ENCODE data around the gene PSORS1C1. TPM values are rescaled to one million over a fixed set of nuclear protein-coding genes. Genes with fewer than 3 reads are reported as not detected.
"Not testable (repeated sequence)": the region's sequence is repeated elsewhere in the genome, so short reads cannot be mapped to it uniquely, and the experiment has no call there.

PSORS1C1 gene
- total RNA-seq, 4 donors from 2014 or later: not detected

GRCh38 chr6:31187780-31188194, 73.2 kb downstream of the PSORS1C1 start:
- peak overlapping the region in 1 of 4 donors; percentile 88 for H3K27ac ChIP-seq
- no peak for DNase-seq
- in situ Hi-C loops (cut with MboI; ENCODE audit: low sequenced_read_pairs in 4 of 4): loop anchor here in 2 of 4 donors (5.0 kb wide), 1 partner anchor 50 kb away; the partner anchor contains the start of gene PSORS1C2 (in 2 of the 2)
- H3K36me3 ChIP-seq: no peaks in the 10 kb centered on the region
- peaks cover 8 to 16% of the 10 kb centered on the region in 2 donors for H3K4me1 ChIP-seq
- intact Hi-C loops (cut with DNase I; ENCODE audit: low total_unique reads): loop anchor here (2.0 kb wide), 1 partner anchor 29 kb away; the partner anchor contains the start of gene TCF19
- no peak for TF ChIP-seq CTCF (IDR thresholded peaks at IDR 0.05 in 4 of 5, conservative IDR thresholded peaks at IDR 0.05 in 1 of 5)
- TF ChIP-seq POLR2A (IDR thresholded peaks at IDR 0.05): no peak
- no peak overlapping the region for H3K4me3 ChIP-seq
- no peaks in the 10 kb centered on the region for H3K27me3 ChIP-seq
- no peak for ATAC-seq
- H3K9me3 ChIP-seq: no peaks in the 10 kb centered on the region

- H3K27ac ChIP-seq; ATAC-seq; H3K36me3 ChIP-seq; H3K4me3 ChIP-seq; H3K27me3 ChIP-seq; H3K9me3 ChIP-seq; intact Hi-C loops (cut with DNase I; ENCODE audit: low total_unique reads); DNase-seq: not testable (repeated sequence)
- in situ Hi-C loops (cut with MboI; ENCODE audit: low sequenced_read_pairs in 4 of 4): loop anchor here in 2 of 4 donors (5.0 kb wide), 1 partner anchor 52 kb away; the partner anchor contains the start of gene PSORS1C2 (in 2 of the 2)
- peaks cover 8 to 16% of the 10 kb centered on the region in 2 donors for H3K4me1 ChIP-seq
Measured at GRCh38 chr6:31189223-31189622, 74.6 kb downstream of the PSORS1C1 start.

Other genes with a start within 250 kb of the PSORS1C1 start
- gene DDR1, start 230.3 kb upstream of the PSORS1C1 start, total RNA-seq: 10 to 100 TPM; 20.0 to 62.2 (median 59.3) TPM
- 10 to 100 TPM in 1 of 4 donors, 1 to 10 TPM in 3; 5.7 to 20.7 (median 7.5) TPM for gene GTF2H4, start 206.6 kb upstream of the PSORS1C1 start, total RNA-seq
- 10 to 100 TPM; 16.0 to 38.5 (median 19.3) TPM for gene VARS2, start 200.6 kb upstream of the PSORS1C1 start, total RNA-seq
- not detected for gene SFTA2, start 182.6 kb upstream of the PSORS1C1 start, total RNA-seq
- not detected for gene MUCL3, start 173.8 kb upstream of the PSORS1C1 start, total RNA-seq
- not detected for gene MUC21, start 131.1 kb upstream of the PSORS1C1 start, total RNA-seq
- under 1 TPM; 0.05 to 0.36 (median 0.18) TPM for gene MUC22, start 104.3 kb upstream of the PSORS1C1 start, total RNA-seq
- gene C6orf15, start 2.2 kb upstream of the PSORS1C1 start, total RNA-seq: not detected
- gene CDSN, start 5.6 kb downstream of the PSORS1C1 start, total RNA-seq: not detected
- not detected for gene PSORS1C2, start 24.3 kb downstream of the PSORS1C1 start, total RNA-seq
- gene CCHCR1, start 43.0 kb downstream of the PSORS1C1 start, total RNA-seq: 10 to 100 TPM in 1 of 4 donors, 1 to 10 TPM in 3; 4.9 to 34.3 (median 7.7) TPM
- 1 to 10 TPM; 1.5 to 5.1 (median 2.6) TPM for gene TCF19, start 43.8 kb downstream of the PSORS1C1 start, total RNA-seq
- not detected for gene POU5F1, start 55.9 kb downstream of the PSORS1C1 start, total RNA-seq
- 100 to 1,000 TPM in 2 of 4 donors, 10 to 100 TPM in 2; 73.4 to 267 (median 133) TPM for gene HLA-C, start 157.3 kb downstream of the PSORS1C1 start, total RNA-seq
- 100 to 1,000 TPM; 182 to 300 (median 192) TPM for gene HLA-B, start 242.4 kb downstream of the PSORS1C1 start, total RNA-seq

Measured in gastrocnemius medialis (tissue), 4 donors.